HL-60 (cell line): ENCODE data around the gene HLA-DQA1.

Experiments used
- CTCF ChIP-seq: IDR thresholded peaks from one replicate; pipeline ENCODE4 v1.5.1; 2011; ENCODE audit warnings: low read length, control low read depth, inconsistent platforms; ENCODE audit not compliant: insufficient read depth
- SPI1 ChIP-seq: IDR thresholded peaks from 2 replicates; pipeline ENCODE4 v1.6.1; 2012; ENCODE audit warnings: low read depth, mild to moderate bottlenecking, borderline replicate concordance

GRCh38 chr6:32625137-32625536 lies 12.1 kb upstream of the HLA-DQA1 start:
- TF ChIP-seq SPI1 (no peak), CTCF (no peak)
